Spleen (tissue), 11 donors: Measurements from ENCODE around the gene TRA2A. TPM values are rescaled to one million over a fixed set of nuclear protein-coding genes. Genes with fewer than 3 reads are reported as not detected.

Source experiments
- DNase-seq: peaks from one replicate; pipeline ENCODE4 v3.0.0-alpha.2; 2020
- H3K27ac ChIP-seq, 8 donors: fragments of 200-600 bp; sonication (generic) in 7 of 8; 1 replicate in 4 of 8; 2 replicates in 4 of 8; pipeline versions ENCODE4 v1.5.0 to v1.8.0; 2016 to 2021; ENCODE audit warnings: inconsistent platforms in 4 of 8, mild to moderate bottlenecking in 4 of 8, moderate library complexity in 1 of 8
- H3K27me3 ChIP-seq, 7 donors: fragments of 200-600 bp; sonication (generic) in 6 of 7; replicated peaks in 1 of 7; 1 replicate in 4 of 7; 2 replicates in 3 of 7; pipeline versions ENCODE4 v1.5.0 to v1.8.0; 2016 to 2021; ENCODE audit warnings: inconsistent platforms in 3 of 7, mild to moderate bottlenecking in 1 of 7
- H3K36me3 ChIP-seq, 6 donors: fragments of 200-600 bp; sonication (generic) in 5 of 6; 1 replicate in 4 of 6; 2 replicates in 2 of 6; pipeline versions ENCODE4 v1.5.0 to v1.8.0; 2016 to 2021; ENCODE audit warnings: inconsistent platforms in 2 of 6
- H3K4me1 ChIP-seq, 6 donors: fragments of 200-600 bp; sonication (generic) in 5 of 6; 1 replicate in 3 of 6; 2 replicates in 3 of 6; pipeline versions ENCODE4 v1.5.0 to v1.8.0; 2016 to 2021; ENCODE audit warnings: inconsistent platforms in 3 of 6
- H3K4me3 ChIP-seq, 8 donors: fragments of 200-600 bp; sonication (generic) in 7 of 8; 1 replicate in 4 of 8; 2 replicates in 4 of 8; pipeline versions ENCODE4 v1.5.0 to v1.8.0; 2016 to 2021; ENCODE audit warnings: inconsistent platforms in 4 of 8, mild to moderate bottlenecking in 4 of 8, moderate library complexity in 2 of 8
- H3K9me3 ChIP-seq, 8 donors: fragments of 200-600 bp; sonication (generic) in 7 of 8; 1 replicate in 4 of 8; 2 replicates in 4 of 8; pipeline versions ENCODE4 v1.5.0 to v1.8.0; 2016 to 2021; ENCODE audit warnings: inconsistent platforms in 4 of 8
- CTCF ChIP-seq, 11 experiments: fragments of 200-600 bp in 7 of 11; fragments of 450-650 bp in 4 of 11; sonication (generic) in 4 of 11; IDR thresholded peaks in 8 of 11; conservative IDR thresholded peaks in 3 of 11; 1 replicate in 7 of 11; 2 replicates in 4 of 11; pipeline versions ENCODE4 v1.4.0 to v1.8.0; 2016 to 2021; ENCODE audit warnings: antibody characterized with exemption in 11 of 11, inconsistent platforms in 4 of 11, mild to moderate bottlenecking in 1 of 11
- POLR2A ChIP-seq, 3 donors: fragments of 450-650 bp; IDR thresholded peaks; one replicate each; pipeline ENCODE4 v1.5.1; 2017; ENCODE audit warnings: antibody characterized with exemption in 3 of 3, mild to moderate bottlenecking in 1 of 3
- POLR2AphosphoS5 ChIP-seq, 3 donors: sonication (generic); formaldehyde crosslinking; IDR thresholded peaks; one replicate each; pipeline ENCODE4 v1.5.1; 2017; ENCODE audit warnings: antibody characterized with exemption in 3 of 3
- WGBS, 5 donors: extraction: QIAGEN DNeasy Blood & Tissue Kit in 3 of 5; methylation state at CpG; one replicate each; pipeline versions ENCODE4 v1.1.5 to v1.1.7; 2013 to 2018; 5-methylcytosine and 5-hydroxymethylcytosine counted together
- intact Hi-C: fragments of 100-400 bp; cut with DNase I; formaldehyde crosslinking; loops from one replicate; pipeline ENCODE4 v1.15.0; 2023; ENCODE audit warnings: low total_unique reads
- polyA plus RNA-seq, 3 donors: library from polyadenylated mRNA; stranded (reverse); fragments of 200-250 nt; gene quantifications; one replicate each; pipeline ENCODE4 v1.2.1, GENCODE V29; 2013
- total RNA-seq, 7 donors: library from RNA; depleted of rRNA in 3 of 7; stranded (reverse); fragments of >200 nt in 3 of 7; fragmentation: NEBNext Ultra II Directional in 4 of 7; extraction: Animal tissue kit (Norgen Biotek cat#: 25700) in 4 of 7; gene quantifications; one replicate each; pipeline versions ENCODE4 v1.1.0 to v1.2.1, GENCODE V29; 2016 to 2021
- donor health status: healthy with polysubstance abuse.
- donor health status: DM: no; HTN: no; CAD: no; lungs with moderate emphysema.
- donor health status: DM: no; HTN: no; CAD: no.
- donor health status: Bipolar disorder and iron deficiency.
- donor health status: healthy.
- donor health status: DM: no; HTN: no; CAD: no.
- donor health status: DM: yes; HTN: yes; CAD: no.

TRA2A gene
- total and polyA plus RNA-seq, 10 donors = 59.2 to 98.7 (median 87.6) TPM

GRCh38 chr7:23547662-23548061, 15.9 kb upstream of the TRA2A start:
- Histone ChIP-seq H3K4me1 (peaks cover 0 to 18% (median 8%) of the 10 kb centered on the region in 6 donors), H3K4me3 (no peak overlapping the region), H3K27ac (no peak overlapping the region), H3K36me3 (no peaks in the 10 kb centered on the region), H3K27me3 (no peaks in the 10 kb centered on the region), H3K9me3 (peaks cover 0 to 4% (median 0%) of the 10 kb centered on the region in 8 donors)
- no peak for TF ChIP-seq CTCF (IDR thresholded peaks at IDR 0.05 in 8 of 11, conservative IDR thresholded peaks at IDR 0.05 in 3 of 11)
- TF ChIP-seq POLR2AphosphoS5 (IDR thresholded peaks at IDR 0.05) = no peak
- no peak for TF ChIP-seq POLR2A (IDR thresholded peaks at IDR 0.05)
- 86 to 93% (median 91%) methylated on average over 4 of the region's 4 CpGs for WGBS, 5 donors
- DNase-seq = no peak
- intact Hi-C loops = no loop called here

GRCh38 chr7:23546897-23547572, 15.3 kb upstream of the TRA2A start:
- Histone ChIP-seq H3K27ac (no peak overlapping the region), H3K9me3 (peaks cover 0 to 5% (median 0%) of the 10 kb centered on the region in 8 donors), H3K4me1 (peaks cover 0 to 18% (median 8%) of the 10 kb centered on the region in 6 donors), H3K4me3 (peak overlapping the region in 1 of 8 donors; percentile 11), H3K36me3 (no peaks in the 10 kb centered on the region), H3K27me3 (no peaks in the 10 kb centered on the region)
- DNase-seq = peak; percentile 74
- peak; percentile 88 to 96 (median 93) for TF ChIP-seq CTCF (IDR thresholded peaks at IDR 0.05 in 8 of 11, conservative IDR thresholded peaks at IDR 0.05 in 3 of 11)
- no peak for TF ChIP-seq POLR2A (IDR thresholded peaks at IDR 0.05)
- WGBS, 5 donors = 39 to 45% (median 41%) methylated on average over 13 of the region's 13 CpGs
- intact Hi-C loops = no loop called here

GRCh38 chr7:23545493-23545892, 13.7 kb upstream of the TRA2A start:
- Histone ChIP-seq H3K4me3 (no peak overlapping the region), H3K36me3 (no peaks in the 10 kb centered on the region), H3K27ac (no peak overlapping the region), H3K27me3 (no peaks in the 10 kb centered on the region), H3K9me3 (peaks cover 0 to 5% (median 0%) of the 10 kb centered on the region in 8 donors), H3K4me1 (peaks cover 0 to 18% (median 8%) of the 10 kb centered on the region in 6 donors)
- DNase-seq = no peak
- no peak for TF ChIP-seq POLR2AphosphoS5 (IDR thresholded peaks at IDR 0.05)
- TF ChIP-seq CTCF (IDR thresholded peaks at IDR 0.05 in 8 of 11, conservative IDR thresholded peaks at IDR 0.05 in 3 of 11) = no peak
- TF ChIP-seq POLR2A (IDR thresholded peaks at IDR 0.05) = no peak
- intact Hi-C loops = no loop called here
- 45 to 70% (median 52%) methylated on average over 1 of the region's 1 CpG for WGBS, 5 donors

GRCh38 chr7:23544913-23545354, 13.2 kb upstream of the TRA2A start:
- Histone ChIP-seq H3K4me3 (no peak overlapping the region), H3K27ac (no peak overlapping the region), H3K27me3 (no peaks in the 10 kb centered on the region), H3K9me3 (peaks cover 0 to 5% (median 0%) of the 10 kb centered on the region in 8 donors), H3K36me3 (no peaks in the 10 kb centered on the region), H3K4me1 (peaks cover 0 to 23% (median 11%) of the 10 kb centered on the region in 6 donors)
- peak in 2 of 11 experiments; percentile 18 to 25 for TF ChIP-seq CTCF (IDR thresholded peaks at IDR 0.05 in 8 of 11, conservative IDR thresholded peaks at IDR 0.05 in 3 of 11)
- TF ChIP-seq POLR2A (IDR thresholded peaks at IDR 0.05) = no peak
- no peak for TF ChIP-seq POLR2AphosphoS5 (IDR thresholded peaks at IDR 0.05)
- no peak for DNase-seq
- WGBS, 5 donors = 16 to 26% (median 22%) methylated on average over 2 of the region's 2 CpGs
- intact Hi-C loops = no loop called here
